Right kidney (tissue), 1 donor: ENCODE results near the gene EPHA6.
"Not testable (repeated sequence)": the region's sequence is repeated elsewhere in the genome, so short reads cannot be mapped to it uniquely, and the experiment has no call there.

Experiments used
- DNase-seq: peaks from one replicate; pipeline ENCODE4 v3.0.0-alpha.2; 2016

The EPHA6 gene

GRCh38 chr3:97025612-97026011 is 211.2 kb downstream of the EPHA6 start:
- DNase-seq, result not testable (repeated sequence)

GRCh38 chr3:97029972-97030371 is 215.6 kb downstream of the EPHA6 start:
- DNase-seq, result no peak

GRCh38 chr3:97037294-97037943 is 223.0 kb downstream of the EPHA6 start:
- no peak for DNase-seq

GRCh38 chr3:97043411-97043810 is 229.0 kb downstream of the EPHA6 start:
- DNase-seq, result no peak

GRCh38 chr3:97057365-97057764 is 243.0 kb downstream of the EPHA6 start:
- no peak for DNase-seq

GRCh38 chr3:97059168-97059567 is 244.8 kb downstream of the EPHA6 start:
- no peak for DNase-seq

- no peak for DNase-seq
These were observed 252.1 kb downstream of the EPHA6 start for GRCh38 chr3:97066531-97066930.

GRCh38 chr3:97070302-97070701 is 255.9 kb downstream of the EPHA6 start:
- no peak for DNase-seq

- no peak for DNase-seq
These were observed 260.2 kb downstream of the EPHA6 start for GRCh38 chr3:97074546-97074945.

- DNase-seq, result no peak
These were observed 262.3 kb downstream of the EPHA6 start for GRCh38 chr3:97076673-97077072.

- no peak for DNase-seq
These were observed 275.2 kb downstream of the EPHA6 start for GRCh38 chr3:97089621-97090020.

- DNase-seq, result no peak
These were observed 288.2 kb downstream of the EPHA6 start for GRCh38 chr3:97102641-97103040.

GRCh38 chr3:97105989-97106651 is 291.7 kb downstream of the EPHA6 start:
- no peak for DNase-seq

GRCh38 chr3:97106652-97106989 is 292.2 kb downstream of the EPHA6 start:
- DNase-seq, result no peak

- DNase-seq, result no peak
These were observed 293.7 kb downstream of the EPHA6 start for GRCh38 chr3:97108136-97108535.

- no peak for DNase-seq
These were observed 296.9 kb downstream of the EPHA6 start for GRCh38 chr3:97111244-97111643.

- DNase-seq, result no peak
These were observed 307.0 kb downstream of the EPHA6 start for GRCh38 chr3:97121386-97121785.

- no peak for DNase-seq
These were observed 311.6 kb downstream of the EPHA6 start for GRCh38 chr3:97125902-97126499.

- DNase-seq, result no peak
These were observed 317.1 kb downstream of the EPHA6 start for GRCh38 chr3:97131476-97131875.

GRCh38 chr3:97138914-97139541 is 324.6 kb downstream of the EPHA6 start:
- no peak for DNase-seq

- no peak for DNase-seq
These were observed 334.5 kb downstream of the EPHA6 start for GRCh38 chr3:97148931-97149330.

GRCh38 chr3:97161169-97161568 is 346.8 kb downstream of the EPHA6 start:
- no peak for DNase-seq

- DNase-seq, result no peak
These were observed 362.8 kb downstream of the EPHA6 start for GRCh38 chr3:97177242-97177641.

GRCh38 chr3:97181704-97182103 is 367.3 kb downstream of the EPHA6 start:
- no peak for DNase-seq
